ENCODE data around the gene ZNF77.

The ZNF77 gene

GRCh38 chr19:2983351-2984214, 38.8 kb upstream of the ZNF77 start (continued):
- TF ChIP-seq PRDM6 (tag by site-specific recombination; IDR thresholded peaks at IDR 0.05) (peak; percentile 92), ZNF157 (tag by site-specific recombination; IDR thresholded peaks at IDR 0.05) (no peak), ELK4 (IDR thresholded peaks at IDR 0.05; ENCODE audit: borderline replicate concordance, low read depth, low read length) (no peak), AEBP2 (tag by site-specific recombination; IDR thresholded peaks at IDR 0.05; ENCODE audit: borderline replicate concordance) (no peak), ZNF221 (tag by site-specific recombination; IDR thresholded peaks at IDR 0.05; ENCODE audit: borderline replicate concordance) (no peak), RBAK (tag by site-specific recombination; IDR thresholded peaks at IDR 0.05) (no peak), ZNF19 (tag by site-specific recombination; IDR thresholded peaks at IDR 0.05; ENCODE audit: low read depth) (0 out of 2 replicates have a peak, but pooled peaks have one; percentile 22), ZBTB1 (tag by site-specific recombination; IDR thresholded peaks at IDR 0.05) (0 out of 2 replicates have a peak, but pooled peaks have one; percentile 22), EGR2 (tag by site-specific recombination; IDR thresholded peaks at IDR 0.05; ENCODE audit: low read depth) (0 out of 2 replicates have a peak, but pooled peaks have one; percentile 25), SP7 (tag by site-specific recombination; IDR thresholded peaks at IDR 0.05) (peak; percentile 96), ZNF398 (tag by site-specific recombination; IDR thresholded peaks at IDR 0.05) (peak; percentile 92; the same call in 1 of the 2 replicates), ZNF174 (tag by site-specific recombination; IDR thresholded peaks at IDR 0.05) (no peak), ZBTB6 (tag by site-specific recombination; IDR thresholded peaks at IDR 0.05) (0 out of 2 replicates have a peak, but pooled peaks have one; percentile 36), HOXD13 (CRISPR knock-in tag; IDR thresholded peaks at IDR 0.05; ENCODE audit: borderline replicate concordance) (no peak), ZNF701 (tag by site-specific recombination; IDR thresholded peaks at IDR 0.05) (no peak), ZSCAN30 (tag by site-specific recombination; IDR thresholded peaks at IDR 0.05) (peak; percentile 95), ZXDB (tag by site-specific recombination; IDR thresholded peaks at IDR 0.05) (peak; percentile 83; the same call in 1 of the 2 replicates), ZNF202 (tag by site-specific recombination; IDR thresholded peaks at IDR 0.05; ENCODE audit: borderline replicate concordance) (no peak), ZNF266 (tag by site-specific recombination; IDR thresholded peaks at IDR 0.05; ENCODE audit: low read depth) (no peak), ZNF23 (tag by site-specific recombination; IDR thresholded peaks at IDR 0.05; ENCODE audit: borderline replicate concordance) (no peak), ZNF488 (tag by site-specific recombination; IDR thresholded peaks at IDR 0.05) (peak; percentile 84; the same call in 1 of the 2 replicates), ZNF10 (tag by site-specific recombination; IDR thresholded peaks at IDR 0.05) (peak; percentile 46; the same call in 1 of the 2 replicates), GLIS2 (tag by site-specific recombination; IDR thresholded peaks at IDR 0.05) (peak; percentile 90), ZSCAN5A (tag by site-specific recombination; IDR thresholded peaks at IDR 0.05) (peak; percentile 32), ZNF830 (tag by site-specific recombination; IDR thresholded peaks at IDR 0.05; ENCODE audit: low read depth) (no peak), KLF7 (tag by site-specific recombination; IDR thresholded peaks at IDR 0.05; ENCODE audit: borderline replicate concordance) (0 out of 2 replicates have a peak, but pooled peaks have one; percentile 82), ZNF549 (tag by site-specific recombination; IDR thresholded peaks at IDR 0.05) (no peak), HOXA7 (CRISPR knock-in tag; IDR thresholded peaks at IDR 0.05; ENCODE audit: borderline replicate concordance) (no peak), SP3 (tag by site-specific recombination; IDR thresholded peaks at IDR 0.05) (peak; percentile 60)

Measured in HEK293 (cell line).